HEK293T (cell line): Measurements from ENCODE around the gene CELF1.
"Not testable (repeated sequence)": the region's sequence is repeated elsewhere in the genome, so short reads cannot be mapped to it uniquely, and the experiment has no call there.

Source experiments
- CTCF ChIA-PET: fragments of 350-600 bp; formaldehyde crosslinking; extraction: SDS; loops from one replicate; lab custom pipeline; 2021; ENCODE audit warnings: antibody characterized with exemption, inconsistent platforms; lab: Yijun Ruan, JAX
- POLR2A ChIA-PET: fragments of 350-600 bp; formaldehyde crosslinking; extraction: SDS; loops from one replicate; lab custom pipeline; 2020; ENCODE audit warnings: antibody characterized with exemption, inconsistent platforms; lab: Yijun Ruan, JAX
- DNase-seq: peaks from one replicate; pipeline ENCODE4 v3.0.0; 2012; ENCODE audit warnings: mixed read lengths; ENCODE audit errors: extremely low spot score
- ARNT ChIP-seq: fragments of 450-650 bp; IDR thresholded peaks from 2 replicates; pipeline ENCODE4 v1.6.1; 2017; ENCODE audit warnings: mild to moderate bottlenecking
- BHLHE40 ChIP-seq: fragments of 450-650 bp; IDR thresholded peaks from 2 replicates; pipeline ENCODE4 v1.6.1; 2016; ENCODE audit warnings: mild to moderate bottlenecking, moderate library complexity, borderline replicate concordance
- CTBP1 ChIP-seq: fragments of 450-650 bp; IDR thresholded peaks from 2 replicates; pipeline ENCODE4 v1.6.1; 2016; ENCODE audit warnings: borderline replicate concordance
- ELF4 ChIP-seq: fragments of 450-650 bp; IDR thresholded peaks from 2 replicates; pipeline ENCODE4 v1.6.1; 2017; ENCODE audit warnings: antibody characterized with exemption
- FOXA1 ChIP-seq: fragments of 450-650 bp; IDR thresholded peaks from 2 replicates; pipeline ENCODE4 v1.6.1; 2016; ENCODE audit warnings: mild to moderate bottlenecking
- FOXK2 ChIP-seq: fragments of 450-650 bp; IDR thresholded peaks from 2 replicates; pipeline ENCODE4 v1.6.1; 2016; ENCODE audit warnings: mild to moderate bottlenecking
- FOXM1 ChIP-seq: fragments of 450-650 bp; IDR thresholded peaks from 2 replicates; pipeline ENCODE4 v1.6.1; 2017; ENCODE audit warnings: mild to moderate bottlenecking, borderline replicate concordance
- HDGF ChIP-seq: fragments of 450-650 bp; IDR thresholded peaks from 2 replicates; pipeline ENCODE4 v1.6.1; 2017; ENCODE audit warnings: antibody characterized with exemption, borderline replicate concordance
- L3MBTL2 ChIP-seq: fragments of 450-650 bp; conservative IDR thresholded peaks from 2 replicates; pipeline ENCODE4 v1.6.1; 2016; ENCODE audit warnings: mild to moderate bottlenecking
- LEF1 ChIP-seq: fragments of 450-650 bp; IDR thresholded peaks from 2 replicates; pipeline ENCODE4 v1.6.1; 2017; ENCODE audit warnings: mild to moderate bottlenecking, borderline replicate concordance
- NFRKB ChIP-seq: fragments of 450-650 bp; IDR thresholded peaks from 2 replicates; pipeline ENCODE4 v1.6.1; 2016; ENCODE audit warnings: mild to moderate bottlenecking, moderate library complexity
- SP1 ChIP-seq: fragments of 450-650 bp; IDR thresholded peaks from 2 replicates; pipeline ENCODE4 v1.6.1; 2017
- SUZ12 ChIP-seq: fragments of 450-650 bp; IDR thresholded peaks from 2 replicates; pipeline ENCODE4 v1.6.1; 2016; ENCODE audit warnings: mild to moderate bottlenecking
- TARDBP ChIP-seq: fragments of 450-650 bp; IDR thresholded peaks from 2 replicates; pipeline ENCODE4 v1.6.1; 2016
- ZNF384 ChIP-seq: fragments of 450-650 bp; IDR thresholded peaks from 2 replicates; pipeline ENCODE4 v1.6.1; 2016
- TF ChIP-seq, protein P1 (sequence below): fragments of 450-650 bp; IDR thresholded peaks from 2 replicates; pipeline ENCODE4 v1.6.1; 2016

Gene CELF1

DNA sequence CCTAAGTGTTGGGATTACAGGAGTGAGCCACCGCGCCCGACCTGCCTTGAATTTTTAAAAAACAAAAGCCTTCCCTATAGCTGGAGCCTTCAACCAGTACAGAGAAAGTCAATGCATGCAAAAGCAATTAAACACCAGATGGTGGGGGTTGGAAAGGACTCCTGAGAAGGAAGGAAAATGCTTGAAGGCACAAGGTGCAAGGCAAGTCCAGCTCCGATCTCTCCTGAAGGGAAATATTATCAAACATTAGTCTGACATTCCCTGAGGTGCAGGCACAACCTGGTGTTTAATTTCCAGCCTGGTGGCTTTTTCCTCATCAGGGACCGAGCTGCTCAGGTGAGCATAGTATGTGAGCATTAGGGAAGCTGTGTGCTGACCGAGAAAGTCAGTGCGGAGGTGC lies 91.1 kb downstream of the CELF1 start:
- no peak for DNase-seq
- TF ChIP-seq ARNT (no peak), CTBP1 (no peak), ELF4 (no peak), FOXA1 (no peak), SP1 (no peak), TARDBP (no peak), SUZ12 (no peak), NFRKB (no peak)
- TF ChIP-seq, protein P1, sequence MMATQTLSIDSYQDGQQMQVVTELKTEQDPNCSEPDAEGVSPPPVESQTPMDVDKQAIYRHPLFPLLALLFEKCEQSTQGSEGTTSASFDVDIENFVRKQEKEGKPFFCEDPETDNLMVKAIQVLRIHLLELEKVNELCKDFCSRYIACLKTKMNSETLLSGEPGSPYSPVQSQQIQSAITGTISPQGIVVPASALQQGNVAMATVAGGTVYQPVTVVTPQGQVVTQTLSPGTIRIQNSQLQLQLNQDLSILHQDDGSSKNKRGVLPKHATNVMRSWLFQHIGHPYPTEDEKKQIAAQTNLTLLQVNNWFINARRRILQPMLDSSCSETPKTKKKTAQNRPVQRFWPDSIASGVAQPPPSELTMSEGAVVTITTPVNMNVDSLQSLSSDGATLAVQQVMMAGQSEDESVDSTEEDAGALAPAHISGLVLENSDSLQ = no peak
- ChIA-PET CTCF (no interaction called here), POLR2A (no interaction called here)

DNA sequence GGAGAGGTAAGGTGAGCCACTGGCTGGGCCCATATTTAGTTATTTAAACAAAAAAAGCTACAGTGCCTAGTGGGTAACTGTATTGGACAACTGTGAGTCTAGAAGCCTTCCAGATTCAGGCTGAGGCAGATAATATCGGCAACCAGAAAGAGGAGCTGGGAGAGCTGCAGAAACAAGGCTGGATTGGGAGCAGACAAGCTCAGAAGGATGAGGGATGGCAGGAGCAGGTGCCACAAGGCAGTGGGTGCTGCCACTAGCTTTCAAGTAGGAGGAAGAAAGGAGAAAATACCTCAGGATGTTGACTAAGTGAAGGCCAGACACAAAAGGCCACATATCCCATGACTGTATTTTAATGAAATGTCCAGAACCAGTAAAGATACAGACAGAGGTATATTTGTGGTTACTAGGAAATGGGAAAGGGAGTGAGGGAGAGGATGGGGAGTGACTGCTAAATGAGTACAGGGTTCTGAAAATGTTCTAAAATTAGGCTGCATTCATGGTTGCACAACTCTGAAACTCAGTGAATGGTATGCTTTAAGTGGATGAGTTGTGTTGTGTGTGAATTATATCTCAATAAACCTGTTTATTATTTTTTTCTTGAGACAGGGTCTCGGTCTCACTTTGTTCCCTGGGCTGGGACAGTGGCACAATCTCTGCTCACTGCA lies 92.2 kb downstream of the CELF1 start:
- CTCF ChIA-PET = no interaction called here
- POLR2A ChIA-PET = no interaction called here
- TF ChIP-seq ELF4 = no peak
- no peak for TF ChIP-seq L3MBTL2
- TF ChIP-seq FOXM1 = no peak
- no peak for DNase-seq

DNA sequence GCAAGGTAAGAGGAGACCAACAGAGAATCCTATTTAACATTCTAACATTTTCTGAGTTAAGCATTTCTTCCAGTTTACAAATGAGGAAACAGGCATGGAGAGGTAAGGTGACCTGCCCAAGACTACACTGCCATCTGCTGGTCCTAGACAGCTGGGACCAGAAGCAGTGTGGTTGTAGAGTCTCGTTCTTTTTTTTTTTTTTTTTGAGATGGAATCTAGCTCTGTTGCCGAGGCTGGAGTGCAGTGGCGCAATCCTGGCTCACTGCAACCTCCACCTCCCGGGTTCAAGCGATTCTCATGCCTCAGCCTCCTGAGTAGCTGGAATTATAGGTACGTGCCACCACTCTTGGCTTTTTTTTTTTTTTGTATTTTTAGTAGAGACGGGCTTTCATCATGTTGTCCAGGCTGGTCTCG lies 98.7 kb downstream of the CELF1 start:
- POLR2A ChIA-PET = not testable (repeated sequence)
- CTCF ChIA-PET = interaction anchor here (0.6 to 1.6 kb wide), 4 partner anchors 43 to 208 kb away, joined by 3 to 4 read pairs (median 3); no protein-coding TSS in a partner anchor
- peak; percentile 99 for TF ChIP-seq ZNF384
- peak; percentile 79 for DNase-seq

DNA sequence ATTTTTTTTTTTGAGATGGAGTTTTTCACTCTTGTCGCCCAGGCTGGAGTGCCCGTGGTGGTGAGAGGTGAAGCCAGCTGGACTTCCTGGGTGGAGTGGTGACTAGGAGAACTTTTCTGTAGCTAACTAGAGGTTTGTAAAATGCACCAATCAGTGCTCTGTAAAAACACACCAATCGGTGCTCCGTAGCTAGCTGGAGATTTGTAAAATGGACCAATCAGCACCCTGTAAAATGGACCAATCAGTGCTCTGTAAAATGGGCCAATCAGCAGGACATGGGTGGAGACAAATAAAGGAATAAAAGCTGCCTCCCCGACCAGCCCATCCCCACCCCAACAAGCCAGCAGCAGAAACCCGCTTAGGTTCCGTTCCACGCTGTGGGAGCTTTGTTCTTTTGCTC lies 99.6 kb downstream of the CELF1 start:
- no peak for TF ChIP-seq ELF4
- TF ChIP-seq LEF1 = no peak
- CTCF ChIA-PET = interaction anchor here (1.0 to 1.6 kb wide), 2 partner anchors 98 to 100 kb away, joined by 3 read pairs; partner anchors contain the start of gene CELF1
- POLR2A ChIA-PET = no interaction called here
- no peak for DNase-seq

DNA sequence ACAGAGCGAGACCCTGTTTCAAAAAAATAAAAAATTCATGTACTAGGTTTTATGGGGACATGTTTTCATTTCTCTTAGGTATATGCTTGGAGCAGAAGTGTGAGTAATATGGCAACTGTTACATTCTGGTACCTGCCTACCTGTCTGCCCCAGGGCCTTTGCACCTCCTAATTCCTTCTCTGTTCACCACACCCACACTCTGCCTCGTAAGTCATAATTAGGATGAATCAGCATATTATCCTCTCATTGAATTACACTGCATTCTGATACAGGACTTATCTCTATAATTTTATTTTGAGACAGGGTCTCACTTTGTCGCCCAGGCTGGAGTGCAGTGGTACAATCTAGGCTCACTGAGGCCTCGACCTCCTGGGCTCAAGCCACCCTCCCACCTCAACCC lies 100.9 kb downstream of the CELF1 start:
- TF ChIP-seq ARNT = no peak
- TF ChIP-seq SP1 = no peak
- TF ChIP-seq SUZ12 = no peak
- TF ChIP-seq, protein P1 = no peak
- TF ChIP-seq ZNF384 = no peak
- no peak for TF ChIP-seq BHLHE40
- no peak for TF ChIP-seq LEF1
- no peak for TF ChIP-seq NFRKB
- TF ChIP-seq CTBP1 = no peak
- TF ChIP-seq ELF4 = no peak
- TF ChIP-seq FOXM1 = no peak
- TF ChIP-seq TARDBP = no peak
- no peak for TF ChIP-seq HDGF
- no peak for TF ChIP-seq FOXA1
- TF ChIP-seq FOXK2 = no peak
- no peak for TF ChIP-seq L3MBTL2
- ChIA-PET POLR2A (no interaction called here), CTCF (interaction anchor here (1.1 kb wide), 1 partner anchor 60 kb away, joined by 3 read pairs; no protein-coding TSS in a partner anchor)
- no peak for DNase-seq

DNA sequence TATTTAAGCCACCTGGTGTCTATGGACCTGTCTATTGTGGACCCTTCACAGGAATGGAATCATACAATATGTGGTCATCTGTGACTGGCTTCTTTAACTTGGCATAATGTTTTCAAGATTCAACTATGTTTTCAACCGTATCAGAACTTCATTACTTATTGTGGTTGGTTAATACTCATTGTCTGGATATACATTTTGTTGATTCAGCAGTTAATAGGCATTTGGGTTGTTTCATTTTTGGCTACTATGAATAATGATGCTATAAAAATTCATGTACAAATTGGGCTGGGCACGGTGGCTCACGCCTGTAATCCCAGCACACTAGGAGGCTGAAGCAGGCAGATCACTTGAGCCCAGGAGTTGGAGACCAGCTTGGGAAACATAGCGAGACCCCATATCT lies 101.5 kb downstream of the CELF1 start:
- CTCF ChIA-PET = interaction anchor here (1.1 kb wide), 1 partner anchor 59 kb away, joined by 3 read pairs; no protein-coding TSS in a partner anchor
- no peak for DNase-seq
- POLR2A ChIA-PET = no interaction called here
- TF ChIP-seq BHLHE40 = no peak
- no peak for TF ChIP-seq SUZ12

DNA sequence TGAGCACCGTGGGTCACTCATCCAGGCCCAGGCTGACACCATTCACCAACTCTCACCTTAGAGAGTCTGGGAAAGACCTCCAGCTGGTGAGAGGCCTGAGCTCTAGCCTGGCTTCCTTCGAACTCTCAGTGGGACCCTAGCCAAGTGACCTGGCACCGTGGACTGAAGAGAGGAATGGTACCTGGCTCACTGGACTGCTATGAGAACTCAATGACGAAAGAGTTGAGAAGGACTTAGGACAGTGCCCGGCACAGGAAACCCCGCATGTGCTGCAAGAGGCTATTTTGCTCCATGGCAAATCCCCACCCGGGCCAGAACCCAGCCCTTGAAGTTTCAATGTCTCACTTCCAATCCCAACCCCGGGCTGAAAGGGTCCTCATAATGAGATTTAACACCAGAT lies 103.4 kb downstream of the CELF1 start:
- TF ChIP-seq CTBP1 (no peak), BHLHE40 (no peak)
- no peak for DNase-seq
- CTCF ChIA-PET = no interaction called here
- POLR2A ChIA-PET = no interaction called here

DNA sequence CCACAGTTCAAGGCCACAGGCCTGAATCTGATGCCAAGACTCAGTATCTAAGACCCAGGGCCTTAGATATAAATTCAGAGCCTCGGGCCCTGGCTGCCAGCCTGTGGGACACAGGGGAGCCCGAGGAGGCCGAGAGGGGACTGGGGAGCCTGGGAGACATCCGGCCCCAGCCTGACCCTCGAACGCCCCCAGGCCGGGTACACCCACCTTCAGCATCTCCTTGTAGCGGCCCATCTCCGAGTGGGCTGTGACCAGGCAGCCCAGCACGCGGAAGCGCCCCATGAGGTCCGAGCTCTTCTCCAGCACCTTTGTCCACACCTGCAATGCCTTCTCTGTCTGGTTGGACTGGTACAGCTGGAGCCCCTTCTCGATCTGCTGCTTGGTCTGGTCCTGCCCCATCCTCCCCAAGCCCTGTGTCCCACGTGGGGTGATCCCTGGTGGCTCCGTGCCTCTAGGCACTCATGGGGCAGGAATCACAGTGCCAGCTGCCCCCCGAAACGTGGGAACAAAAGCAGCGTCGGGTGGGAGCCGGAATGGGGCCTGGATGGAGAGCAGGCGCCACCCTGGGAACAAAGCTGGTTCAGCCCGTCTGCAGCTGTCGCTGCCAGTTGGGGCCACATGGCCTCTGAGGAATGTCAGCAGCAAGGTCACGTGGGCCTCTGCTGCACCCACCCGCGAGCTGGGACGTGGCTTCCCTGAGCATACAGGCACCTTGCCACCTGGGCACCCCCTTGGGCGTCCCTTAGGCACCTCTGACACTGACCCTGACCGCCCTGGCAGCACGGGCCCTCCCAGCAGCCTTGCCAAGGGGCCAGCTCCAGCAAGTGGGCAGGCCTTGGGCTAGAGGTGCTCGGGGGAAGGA lies 104.1 kb downstream of the CELF1 start, which contains the start of gene RAPSN:
Gene RAPSN, minus strand, starts transcription at position 571 of the 862 bp plus-strand sequence. Its CDS starts 172 bp downstream, at position 399.
- no peak for DNase-seq
- ChIA-PET POLR2A (no interaction called here), CTCF (no interaction called here)
- TF ChIP-seq LEF1 = no peak
